Mucosa of descending colon (tissue), 3 donors: ENCODE measurements around the gene CDH4. TPM values are rescaled to one million over a fixed set of nuclear protein-coding genes. Genes with fewer than 3 reads are reported as not detected.

ENCODE experiments used
- ATAC-seq: fragments of 200-7000 bp; cut with Tn5 transposase; one replicate; pipeline ENCODE4 v1.9.1; 2020; ENCODE audit warnings: mild to moderate bottlenecking, moderate library complexity
- DNase-seq, 3 donors: peaks; one replicate each; pipeline ENCODE4 v3.0.0-alpha.2; 2020
- H3K36me3 ChIP-seq: fragments of 200-600 bp; one replicate; pipeline ENCODE4 v1.8.0; 2021; ENCODE audit warnings: low read depth, mild to moderate bottlenecking
- H3K4me1 ChIP-seq: fragments of 200-600 bp; one replicate; pipeline ENCODE4 v1.8.0; 2021; ENCODE audit warnings: low read depth, mild to moderate bottlenecking
- H3K4me3 ChIP-seq: fragments of 200-600 bp; one replicate; pipeline ENCODE4 v1.8.0; 2021; ENCODE audit warnings: mild to moderate bottlenecking
- H3K9me3 ChIP-seq: fragments of 200-600 bp; one replicate; pipeline ENCODE4 v1.8.0; 2021; ENCODE audit warnings: mild to moderate bottlenecking
- CTCF ChIP-seq: fragments of 200-600 bp; IDR thresholded peaks from one replicate; pipeline ENCODE4 v1.8.0; 2022; ENCODE audit warnings: antibody characterized with exemption, mild to moderate bottlenecking
- intact Hi-C, 2 donors: fragments of 100-400 bp; cut with DNase I in 1 of 2; cut with micrococcal nuclease in 1 of 2; formaldehyde crosslinking; loops; one replicate each; pipeline versions ENCODE4 v1.11.0 to v1.11.1; 2022; cut with DNase I, micrococcal nuclease
- total RNA-seq, 3 donors: library from RNA; stranded (reverse); fragmentation: NEBNext Ultra II Directional in 2 of 3; extraction: Animal tissue kit (Norgen Biotek cat#: 25700) in 2 of 3; gene quantifications; one replicate each; pipeline versions ENCODE4 v1.2.1 to v1.2.4, GENCODE V29; 2021 to 2023
- donor health status: DM: no; HTN: no; CAD: no; lungs with moderate emphysema.
- donor health status: DM: no; HTN: no; CAD: no.
- donor health status: DM: no; HTN: yes; CAD: no.

Gene CDH4
- total RNA-seq, 3 donors from 2014 or later: 0.16 TPM; not detected in 2

GRCh38 chr20:61369731-61370520, 117.9 kb downstream of the CDH4 start:
- no peaks in the 10 kb centered on the region for H3K9me3 ChIP-seq
- ATAC-seq: no peak
- intact Hi-C loops: no loop called here
- H3K4me1 ChIP-seq: no peaks in the 10 kb centered on the region
- TF ChIP-seq CTCF: no peak
- H3K36me3 ChIP-seq: no peaks in the 10 kb centered on the region
- no peak overlapping the region for H3K4me3 ChIP-seq
- no peak for DNase-seq

GRCh38 chr20:61370841-61371303, 118.8 kb downstream of the CDH4 start:
- intact Hi-C loops: no loop called here
- Histone ChIP-seq H3K9me3 (no peaks in the 10 kb centered on the region), H3K4me3 (no peak overlapping the region), H3K4me1 (no peaks in the 10 kb centered on the region), H3K36me3 (no peaks in the 10 kb centered on the region)
- ATAC-seq (no peak), DNase-seq (no peak)
- TF ChIP-seq CTCF: no peak

- H3K9me3 ChIP-seq: peaks cover 6% of the 10 kb centered on the region
- H3K4me1 ChIP-seq: no peaks in the 10 kb centered on the region
- H3K4me3 ChIP-seq: no peak overlapping the region
- H3K36me3 ChIP-seq: no peaks in the 10 kb centered on the region
- TF ChIP-seq CTCF: no peak
- no peak for ATAC-seq
- intact Hi-C loops: no loop called here
- no peak for DNase-seq
These were observed 119.6 kb downstream of the CDH4 start for GRCh38 chr20:61371501-61372136.

- peaks cover 6% of the 10 kb centered on the region for H3K9me3 ChIP-seq
- no peak for TF ChIP-seq CTCF
- H3K4me3 ChIP-seq: no peak overlapping the region
- no peaks in the 10 kb centered on the region for H3K4me1 ChIP-seq
- intact Hi-C loops: no loop called here
- H3K36me3 ChIP-seq: no peaks in the 10 kb centered on the region
- no peak for ATAC-seq
- no peak for DNase-seq
These were observed 120.3 kb downstream of the CDH4 start for GRCh38 chr20:61372137-61373054.

- H3K4me1 ChIP-seq: no peaks in the 10 kb centered on the region
- peaks cover 6% of the 10 kb centered on the region for H3K9me3 ChIP-seq
- DNase-seq (no peak), ATAC-seq (no peak)
- H3K4me3 ChIP-seq: no peak overlapping the region
- H3K36me3 ChIP-seq: no peaks in the 10 kb centered on the region
- intact Hi-C loops: no loop called here
- no peak for TF ChIP-seq CTCF
These were observed 121.0 kb downstream of the CDH4 start for GRCh38 chr20:61373055-61373399.
